H1 (cell line): Measurements from ENCODE around the gene OR2AG2.

Source experiments
- ATF3 ChIP-seq: IDR thresholded peaks from 2 replicates; pipeline ENCODE4 v1.6.1; 2011; ENCODE audit warnings: low read depth, mild to moderate bottlenecking, low read length; ENCODE audit not compliant: insufficient read depth
- CREB1 ChIP-seq: IDR thresholded peaks from 2 replicates; pipeline ENCODE4 v1.6.1; 2012; ENCODE audit warnings: inconsistent platforms
- CTCF ChIP-seq, 3 experiments: IDR thresholded peaks; 1 replicate in 2 of 3; 2 replicates in 1 of 3; pipeline versions ENCODE4 v1.5.1 to v1.6.1; 2011; ENCODE audit warnings: low read length in 3 of 3, mild to moderate bottlenecking in 3 of 3, inconsistent platforms in 2 of 3, low read depth in 1 of 3, moderate library complexity in 1 of 3; ENCODE audit not compliant: insufficient read depth in 1 of 3; ENCODE audit errors: control extremely low read depth in 1 of 3
- EP300 ChIP-seq, 2 experiments: IDR thresholded peaks; 1 replicate in 1 of 2; 2 replicates in 1 of 2; pipeline ENCODE4 v1.6.1; 2011 to 2012; ENCODE audit warnings: low read depth in 2 of 2, low read length in 2 of 2, mild to moderate bottlenecking in 2 of 2, borderline replicate concordance in 1 of 2, inconsistent platforms in 1 of 2, moderate library complexity in 1 of 2
- NANOG ChIP-seq: IDR thresholded peaks from 2 replicates; pipeline ENCODE4 v1.6.1; 2011; ENCODE audit warnings: low read length, low read depth, mild to moderate bottlenecking, inconsistent platforms; ENCODE audit not compliant: insufficient read depth, poor library complexity, severe bottlenecking
- PHF8 ChIP-seq: fragments of 200-600 bp; sonication (generic); conservative IDR thresholded peaks from 2 replicates; pipeline ENCODE4 v1.7.1; 2012; ENCODE audit warnings: low read depth, mild to moderate bottlenecking, inconsistent platforms, low read length, moderate library complexity
- POLR2AphosphoS5 ChIP-seq: IDR thresholded peaks from 2 replicates; pipeline ENCODE4 v1.6.1; 2011; ENCODE audit warnings: low read depth, low read length
- RAD21 ChIP-seq, 2 experiments: IDR thresholded peaks in 1 of 2; conservative IDR thresholded peaks in 1 of 2; 2 replicates each; pipeline ENCODE4 v1.6.1; 2011; ENCODE audit warnings: low read depth in 2 of 2, low read length in 2 of 2, improper control_type of control experiment in 1 of 2, inconsistent platforms in 1 of 2, mild to moderate bottlenecking in 1 of 2, moderate library complexity in 1 of 2
- RBBP5 ChIP-seq: IDR thresholded peaks from 2 replicates; pipeline ENCODE4 v1.7.1; 2012; ENCODE audit warnings: low read depth, mild to moderate bottlenecking, inconsistent platforms, low read length, moderate library complexity, borderline replicate concordance
- RNF2 ChIP-seq: fragments of 200-900, 300-1000 bp; sonication (generic); IDR thresholded peaks from 2 replicates; pipeline ENCODE4 v1.7.1; 2016; ENCODE audit warnings: borderline replicate concordance, low read depth, mild to moderate bottlenecking, antibody characterized with exemption, low read length; ENCODE audit not compliant: poor library complexity, severe bottlenecking; ENCODE audit errors: missing control alignments
- SUZ12 ChIP-seq: fragments of 200-600 bp; sonication (generic); IDR thresholded peaks from 2 replicates; pipeline ENCODE4 v1.6.1; 2012; ENCODE audit warnings: mild to moderate bottlenecking, inconsistent platforms, low read length, moderate library complexity, mixed read lengths
- YY1 ChIP-seq: IDR thresholded peaks from 2 replicates; pipeline ENCODE4 v1.6.1; 2011; ENCODE audit warnings: low read depth, mild to moderate bottlenecking, low read length

- TF ChIP-seq RBBP5: no peak
- TF ChIP-seq ATF3: no peak
- no peak for TF ChIP-seq NANOG
- TF ChIP-seq PHF8: no peak
- no peak for TF ChIP-seq POLR2AphosphoS5
- TF ChIP-seq YY1: no peak
- no peak for TF ChIP-seq RAD21 (IDR thresholded peaks at IDR 0.05 in 1 of 2, conservative IDR thresholded peaks at IDR 0.05 in 1 of 2; ENCODE audit: low read depth in 2 of 2, low read length in 2 of 2)
- TF ChIP-seq SUZ12: no peak
- no peak for TF ChIP-seq CTCF (IDR thresholded peaks at IDR 0.05; ENCODE audit: control extremely low read depth in 1 of 3, insufficient read depth in 1 of 3, low read depth in 1 of 3, low read length in 3 of 3)
- no peak for TF ChIP-seq RNF2
- no peak for TF ChIP-seq EP300 (IDR thresholded peaks at IDR 0.05; ENCODE audit: borderline replicate concordance in 1 of 2, low read depth in 2 of 2, low read length in 2 of 2)
- no peak for TF ChIP-seq CREB1
Measured at GRCh38 chr11:6736495-6737121, 35.2 kb downstream of the OR2AG2 start.
